HCT116 (cell line): ENCODE measurements around the gene ELANE. TPM values are rescaled to one million over a fixed set of nuclear protein-coding genes. Genes with fewer than 3 reads are reported as not detected.

ENCODE experiments used
- ATAC-seq: fragments of 200-7000 bp; cut with Tn5 transposase; 2 replicates; pipeline ENCODE4 v1.9.1; 2020; ENCODE audit warnings: mild to moderate bottlenecking, moderate library complexity
- BruUV-seq: library from RNA; stranded (reverse); fragments of 400-500 nt; replicated peaks from 2 replicates; lab custom pipeline; 2021; lab: Mats Ljungman, UMichigan
- CTCF ChIA-PET: fragments of 300-600 bp; sonication (Branson Sonifier 250); formaldehyde crosslinking; loops from one replicate; lab custom pipeline; 2021; ENCODE audit warnings: antibody characterized with exemption; lab: Charles Lee
- POLR2A ChIA-PET: fragments of 300-600, 350-600 bp; sonication (Branson Sonifier 250); formaldehyde crosslinking; loops from one replicate; lab custom pipeline; 2021; ENCODE audit warnings: antibody characterized with exemption; lab: Charles Lee
- RAD21 ChIA-PET, 2 experiments: fragments of 300-600 bp; sonication (Branson Sonifier 250); formaldehyde crosslinking; loops; one replicate each; lab custom pipeline; 2023; ENCODE audit warnings: low total read pairs in 2 of 2; ENCODE audit not compliant: uncharacterized antibody in 2 of 2, unreplicated experiment in 2 of 2, low non-redundant PET in 1 of 2; lab: Charles Lee
- DNase-seq: peaks from one replicate; pipeline ENCODE4 v3.0.0-alpha.2; 2010; ENCODE audit warnings: low read depth, low spot score
- H2AFZ ChIP-seq: fragments of 200-600 bp; shearing (Covaris generic), sonication (generic); 2 replicates; pipeline ENCODE4 v1.6.1; 2017; ENCODE audit warnings: low read depth, mixed run types, mixed read lengths, antibody characterized with exemption, low read length; ENCODE audit not compliant: poor library complexity, severe bottlenecking
- H3K27ac ChIP-seq: 2 replicates; pipeline ENCODE4 v1.5.1; 2012; ENCODE audit warnings: low read depth, low read length
- H3K27me3 ChIP-seq: fragments of 200-600 bp; sonication (generic); 2 replicates; pipeline ENCODE4 v1.6.1; 2016; ENCODE audit warnings: mixed run types, low read length, mixed read lengths; ENCODE audit not compliant: insufficient read depth
- H3K36me3 ChIP-seq, 2 experiments: fragments of 200-500 bp in 1 of 2; fragments of 200-600 bp in 1 of 2; sonication (Bioruptor generic) in 1 of 2; sonication (generic) in 1 of 2; 2 replicates each; pipeline versions ENCODE4 v1.5.1 to v1.6.1; 2014 to 2016; ENCODE audit warnings: low read length in 2 of 2, inconsistent platforms in 1 of 2, mixed read lengths in 1 of 2, mixed run types in 1 of 2; ENCODE audit not compliant: insufficient read depth in 2 of 2, control insufficient read depth in 1 of 2
- H3K4me1 ChIP-seq, 2 experiments: fragments of 200-600 bp in 1 of 2; sonication (generic) in 1 of 2; 2 replicates each; pipeline versions ENCODE4 v1.5.1 to v1.6.1; 2012 to 2017; ENCODE audit warnings: low read length in 2 of 2, inconsistent platforms in 1 of 2, mild to moderate bottlenecking in 1 of 2, mixed read lengths in 1 of 2, mixed run types in 1 of 2, moderate library complexity in 1 of 2; ENCODE audit not compliant: insufficient read depth in 2 of 2, control insufficient read depth in 1 of 2
- H3K4me2 ChIP-seq: fragments of 200-600 bp; sonication (generic); 2 replicates; pipeline ENCODE4 v1.6.1; 2017; ENCODE audit warnings: mixed run types, low read length, mixed read lengths
- H3K4me3 ChIP-seq, 2 experiments: fragments of 200-600 bp in 1 of 2; sonication (generic) in 1 of 2; replicated peaks in 1 of 2; 2 replicates each; pipeline ENCODE4 v1.5.1; 2011 to 2016; ENCODE audit warnings: low read length in 2 of 2, control low read depth in 1 of 2, low read depth in 1 of 2, mild to moderate bottlenecking in 1 of 2, mixed read lengths in 1 of 2, mixed run types in 1 of 2
- H3K79me2 ChIP-seq: fragments of 200-600 bp; sonication (generic); 2 replicates; pipeline ENCODE4 v1.6.1; 2017; ENCODE audit warnings: mild to moderate bottlenecking, mixed run types, low read length, moderate library complexity, mixed read lengths; ENCODE audit not compliant: insufficient read depth
- H3K9ac ChIP-seq: fragments of 200-600 bp; sonication (generic); 2 replicates; pipeline ENCODE4 v1.6.1; 2016; ENCODE audit warnings: low read length, mixed read lengths
- H3K9me2 ChIP-seq: fragments of 200-600 bp; sonication (generic), shearing (Covaris generic); 2 replicates; pipeline ENCODE4 v1.6.1; 2017; ENCODE audit warnings: mixed run types, mild to moderate bottlenecking, moderate library complexity; ENCODE audit not compliant: insufficient read depth
- H3K9me3 ChIP-seq, 2 experiments: fragments of 200-500 bp in 1 of 2; fragments of 200-600 bp in 1 of 2; sonication (Bioruptor generic) in 1 of 2; sonication (generic) in 1 of 2; 2 replicates each; pipeline ENCODE4 v1.6.1; 2014 to 2017; ENCODE audit warnings: low read length in 2 of 2, mixed read lengths in 2 of 2, inconsistent platforms in 1 of 2, low read depth in 1 of 2, mild to moderate bottlenecking in 1 of 2, mixed run types in 1 of 2, moderate library complexity in 1 of 2; ENCODE audit not compliant: control insufficient read depth in 1 of 2, insufficient read depth in 1 of 2
- H4K20me1 ChIP-seq: fragments of 200-600 bp; sonication (generic), shearing (Covaris generic); 2 replicates; pipeline ENCODE4 v1.6.1; 2017; ENCODE audit warnings: mixed run types, mild to moderate bottlenecking, moderate library complexity; ENCODE audit not compliant: insufficient read depth
- CBX3 ChIP-seq: IDR thresholded peaks from 2 replicates; pipeline ENCODE4 v1.6.1; 2012; ENCODE audit warnings: low read depth
- CEBPB ChIP-seq: IDR thresholded peaks from 2 replicates; pipeline ENCODE4 v1.6.1; 2012; ENCODE audit warnings: low read depth
- CTCF ChIP-seq, 3 experiments: fragments of 200-600 bp in 1 of 3; sonication (generic) in 1 of 3; IDR thresholded peaks in 2 of 3; conservative IDR thresholded peaks in 1 of 3; 2 replicates each; pipeline ENCODE4 v1.5.1; 2012 to 2017; ENCODE audit warnings: low read depth in 2 of 3, low read length in 2 of 3, antibody characterized with exemption in 1 of 3, borderline replicate concordance in 1 of 3, control low read depth in 1 of 3, mild to moderate bottlenecking in 1 of 3, mixed read lengths in 1 of 3, mixed run types in 1 of 3, moderate library complexity in 1 of 3; ENCODE audit not compliant: insufficient read depth in 1 of 3
- EZH2 ChIP-seq: fragments of 200-600 bp; sonication (generic); IDR thresholded peaks from 2 replicates; pipeline ENCODE4 v1.6.1; 2017; ENCODE audit warnings: antibody characterized with exemption, mixed run types
- FOSL1 ChIP-seq: IDR thresholded peaks from 2 replicates; pipeline ENCODE4 v1.6.1; 2012; ENCODE audit warnings: low read depth
- JUND ChIP-seq: IDR thresholded peaks from 2 replicates; pipeline ENCODE4 v1.6.1; 2012
- POLR2A ChIP-seq: IDR thresholded peaks from 2 replicates; pipeline ENCODE4 v1.7.0; 2011; ENCODE audit warnings: borderline replicate concordance; ENCODE audit not compliant: insufficient read depth, insufficient read length; ENCODE audit errors: extremely low read depth
- POLR2AphosphoS5 ChIP-seq: IDR thresholded peaks from 2 replicates; pipeline ENCODE4 v1.6.1; 2011; ENCODE audit warnings: mild to moderate bottlenecking, low read depth, low read length, moderate library complexity
- RAD21 ChIP-seq: IDR thresholded peaks from 2 replicates; pipeline ENCODE4 v1.6.1; 2012; ENCODE audit warnings: low read depth, mild to moderate bottlenecking
- SIN3A ChIP-seq: IDR thresholded peaks from 2 replicates; pipeline ENCODE4 v1.6.1; 2012; ENCODE audit warnings: low read depth
- SP1 ChIP-seq: IDR thresholded peaks from 2 replicates; pipeline ENCODE4 v1.6.1; 2012; ENCODE audit warnings: low read depth
- SRF ChIP-seq: IDR thresholded peaks from 2 replicates; pipeline ENCODE4 v1.6.1; 2012; ENCODE audit warnings: low read depth
- TCF7L2 ChIP-seq: IDR thresholded peaks from 2 replicates; pipeline ENCODE4 v1.7.0; 2011; ENCODE audit warnings: borderline replicate concordance, inconsistent platforms; ENCODE audit not compliant: insufficient read depth, insufficient read length; ENCODE audit errors: extremely low read depth
- ZFX ChIP-seq: fragments of 450-650 bp; IDR thresholded peaks from 2 replicates; pipeline ENCODE4 v1.6.1; 2017
- ZNF274 ChIP-seq: fragments of 200-500 bp; sonication (Bioruptor generic); IDR thresholded peaks from 2 replicates; pipeline ENCODE4 v1.6.1; 2014; ENCODE audit warnings: mild to moderate bottlenecking, low read depth, low read length, inconsistent platforms
- intact Hi-C: fragments of 100-400 bp; cut with micrococcal nuclease; formaldehyde crosslinking; loops from 2 replicates; pipeline ENCODE4 v1.10.0; 2022
- total RNA-seq: library from RNA; stranded (reverse); gene quantifications from one replicate; pipeline ENCODE4 v1.2.1, GENCODE V29; 2021; ENCODE audit not compliant: unreplicated experiment
- TF ChIP-seq, protein P1 (sequence below): IDR thresholded peaks from 2 replicates; pipeline ENCODE4 v1.6.1; 2012

The ELANE gene
- total RNA-seq, 1 experiment from 2014 or later = not detected

DNA sequence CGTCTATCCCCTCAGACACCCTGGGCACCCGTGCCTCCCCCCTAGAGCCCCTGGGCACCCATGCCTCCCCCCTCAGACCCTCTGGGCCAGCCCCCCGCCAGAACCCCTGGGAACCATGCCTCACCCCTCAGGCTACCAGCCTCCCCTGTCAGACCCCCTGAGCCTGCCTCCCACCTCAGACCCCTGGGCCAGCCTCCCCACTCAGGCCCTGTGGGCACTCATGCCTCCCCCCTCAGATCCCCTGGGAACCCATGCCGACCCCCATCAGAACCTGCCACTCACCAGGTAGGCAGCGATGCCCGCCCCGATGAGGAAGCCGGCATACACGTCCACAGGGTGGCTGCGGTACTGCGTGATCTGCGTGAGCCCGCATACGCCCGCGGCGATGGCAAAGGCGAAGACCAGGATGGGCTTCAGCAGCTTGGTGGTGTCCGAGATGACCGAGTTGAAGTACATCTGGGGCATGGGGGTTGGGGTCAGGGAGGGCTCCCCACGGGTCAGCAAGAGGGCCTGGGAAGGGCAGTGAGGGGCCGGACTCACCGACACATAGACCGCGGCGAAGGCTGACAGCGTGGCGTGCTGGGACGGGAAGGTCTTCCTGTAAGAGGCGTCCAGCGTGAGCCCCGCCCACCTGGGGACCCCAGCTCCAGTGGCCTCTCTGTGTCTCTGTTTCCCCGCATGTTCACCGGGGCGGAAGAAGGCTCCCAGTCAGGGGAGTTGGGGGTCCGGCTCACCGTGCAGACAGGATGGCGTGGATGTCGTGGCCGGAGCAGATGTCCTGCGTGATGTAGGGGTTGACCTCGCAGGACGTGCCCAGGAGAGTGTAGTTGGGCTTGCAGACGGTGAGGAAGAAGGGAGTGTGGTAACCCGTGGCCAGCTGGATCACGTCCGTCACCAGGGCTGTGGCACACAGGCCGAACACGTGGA lies 37.7 kb upstream of the ELANE start:
- no peak for DNase-seq
- Histone ChIP-seq H3K9ac (no peak overlapping the region), H3K36me3 (peaks cover 15 to 21% of the 10 kb centered on the region in 2 experiments; a peak in 3 of 4 replicates), H3K9me2 (no peaks in the 10 kb centered on the region), H3K9me3 (no peaks in the 10 kb centered on the region), H3K27me3 (no peaks in the 10 kb centered on the region), H2AFZ (no peak overlapping the region), H3K4me2 (no peak overlapping the region), H4K20me1 (peaks cover 8% of the 10 kb centered on the region; the same call in 1 of the 2 replicates), H3K4me1 (no peaks in the 10 kb centered on the region), H3K4me3 (no peak overlapping the region), H3K27ac (no peak overlapping the region), H3K79me2 (peaks cover 21% of the 10 kb centered on the region)
- RAD21 ChIA-PET = no interaction called here
- peak; percentile 10 for ATAC-seq
- BruUV-seq = no TSS peak
- TF ChIP-seq SP1 = no peak
- TF ChIP-seq JUND = no peak
- TF ChIP-seq POLR2A = no peak
- no peak for TF ChIP-seq ZFX
- no peak for TF ChIP-seq SIN3A
- TF ChIP-seq FOSL1 = no peak
- TF ChIP-seq CEBPB = no peak
- TF ChIP-seq SRF = no peak
- no peak for TF ChIP-seq CBX3
- TF ChIP-seq, protein P1, sequence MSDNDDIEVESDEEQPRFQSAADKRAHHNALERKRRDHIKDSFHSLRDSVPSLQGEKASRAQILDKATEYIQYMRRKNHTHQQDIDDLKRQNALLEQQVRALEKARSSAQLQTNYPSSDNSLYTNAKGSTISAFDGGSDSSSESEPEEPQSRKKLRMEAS = no peak
- no peak for TF ChIP-seq EZH2
- TF ChIP-seq ZNF274 = no peak
- no peak for TF ChIP-seq CTCF (IDR thresholded peaks at IDR 0.05 in 2 of 3, conservative IDR thresholded peaks at IDR 0.05 in 1 of 3; ENCODE audit: borderline replicate concordance in 1 of 3, insufficient read depth in 1 of 3, low read depth in 2 of 3, low read length in 2 of 3)
- TF ChIP-seq RAD21 = no peak
- TF ChIP-seq POLR2AphosphoS5 = no peak
- TF ChIP-seq TCF7L2 = no peak
- POLR2A ChIA-PET = no interaction called here
- intact Hi-C loops = no loop called here
- CTCF ChIA-PET = no interaction called here
